Erythroblast (primary cell): Measurements from ENCODE around the gene TULP4.

Experiments
- DNase-seq, 2 experiments: peaks; one replicate each; lab custom pipeline; 2025; lab: John Stamatoyannopoulos, UW
- GATA1 ChIP-seq: IDR thresholded peaks from 2 replicates; pipeline ENCODE4 v1.6.1; 2011; ENCODE audit warnings: low read depth, mild to moderate bottlenecking, control low read depth, low read length, moderate library complexity
- POLR2A ChIP-seq: IDR thresholded peaks from 2 replicates; pipeline ENCODE4 v1.6.1; 2011; ENCODE audit warnings: mild to moderate bottlenecking, low read length

The TULP4 gene

DNA sequence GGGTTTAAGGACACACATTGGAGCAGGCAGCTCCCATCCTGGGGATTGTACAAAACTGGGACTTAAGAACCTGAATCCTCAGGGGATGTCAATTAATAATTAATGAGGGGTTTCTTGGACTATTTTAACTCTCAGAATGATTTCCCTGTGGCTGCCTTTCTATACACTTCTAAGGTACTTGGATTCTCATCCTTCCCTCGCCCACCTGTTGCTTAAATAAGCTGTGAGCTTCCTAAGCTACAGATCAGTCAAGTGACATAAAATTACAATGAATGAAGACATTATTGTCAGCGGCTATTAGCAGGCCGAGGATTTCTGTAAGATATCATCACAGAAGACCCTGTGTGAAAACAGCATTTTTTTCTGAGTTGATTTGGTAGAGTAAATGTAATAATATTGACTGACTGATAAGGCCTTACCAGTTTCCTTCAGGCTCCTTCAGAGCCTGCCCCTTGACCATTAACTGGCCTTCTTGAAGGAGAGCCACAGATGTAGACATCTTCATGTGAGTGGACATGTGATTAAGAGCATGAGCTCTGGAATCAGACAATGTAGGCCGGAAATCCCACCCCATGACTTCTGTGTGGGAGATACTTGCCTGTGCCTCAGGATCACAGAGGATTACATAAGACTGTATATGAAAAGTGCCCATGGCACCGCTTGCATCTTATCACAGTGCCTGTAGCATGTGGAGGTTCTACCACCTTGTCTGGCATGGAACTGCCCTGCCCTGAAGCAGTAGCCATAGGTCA lies 101.7 kb downstream of the TULP4 start:
- no peak for TF ChIP-seq POLR2A
- DNase-seq = no peak

DNA sequence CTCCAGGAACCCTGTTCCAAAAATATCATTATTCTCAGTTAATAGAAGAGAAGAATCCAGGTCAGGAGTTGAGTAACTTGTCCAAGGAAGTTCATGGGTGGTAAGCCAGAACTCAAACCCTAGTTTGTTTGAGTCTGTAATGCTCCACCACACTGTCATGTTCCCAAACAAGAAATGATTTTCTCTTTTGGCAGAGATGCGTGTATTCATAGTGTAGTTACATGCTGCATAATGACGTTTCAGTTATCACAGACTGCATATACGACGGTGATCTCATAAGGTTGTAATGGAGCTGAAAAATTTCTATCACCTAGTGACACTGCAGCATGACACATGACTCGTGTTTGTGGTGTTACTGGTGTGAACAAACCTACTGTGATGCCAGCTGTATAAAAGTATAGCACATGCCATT lies 102.6 kb downstream of the TULP4 start:
- DNase-seq = no peak
- TF ChIP-seq POLR2A (no peak), GATA1 (no peak)

DNA sequence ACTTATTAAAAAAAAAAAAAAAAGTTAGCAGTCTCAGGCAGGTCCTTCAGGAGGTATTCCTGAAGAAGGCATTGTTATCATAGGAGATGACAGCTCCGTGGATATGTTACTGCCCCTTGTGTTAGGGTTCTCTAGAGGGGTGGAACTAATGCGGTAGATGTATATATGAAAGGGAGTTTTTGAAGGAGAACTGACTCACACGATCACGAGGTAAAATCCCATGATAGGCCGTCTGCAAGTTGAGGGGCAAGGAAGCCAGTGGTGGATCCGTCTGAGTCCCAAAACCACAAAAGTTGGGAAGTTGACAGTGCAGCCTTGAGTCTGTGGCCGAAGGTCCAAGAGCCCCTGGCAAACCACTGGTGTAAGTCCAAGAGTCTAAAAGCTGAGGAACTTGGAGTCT lies 103.4 kb downstream of the TULP4 start:
- DNase-seq = no peak
- TF ChIP-seq POLR2A (no peak), GATA1 (no peak)

DNA sequence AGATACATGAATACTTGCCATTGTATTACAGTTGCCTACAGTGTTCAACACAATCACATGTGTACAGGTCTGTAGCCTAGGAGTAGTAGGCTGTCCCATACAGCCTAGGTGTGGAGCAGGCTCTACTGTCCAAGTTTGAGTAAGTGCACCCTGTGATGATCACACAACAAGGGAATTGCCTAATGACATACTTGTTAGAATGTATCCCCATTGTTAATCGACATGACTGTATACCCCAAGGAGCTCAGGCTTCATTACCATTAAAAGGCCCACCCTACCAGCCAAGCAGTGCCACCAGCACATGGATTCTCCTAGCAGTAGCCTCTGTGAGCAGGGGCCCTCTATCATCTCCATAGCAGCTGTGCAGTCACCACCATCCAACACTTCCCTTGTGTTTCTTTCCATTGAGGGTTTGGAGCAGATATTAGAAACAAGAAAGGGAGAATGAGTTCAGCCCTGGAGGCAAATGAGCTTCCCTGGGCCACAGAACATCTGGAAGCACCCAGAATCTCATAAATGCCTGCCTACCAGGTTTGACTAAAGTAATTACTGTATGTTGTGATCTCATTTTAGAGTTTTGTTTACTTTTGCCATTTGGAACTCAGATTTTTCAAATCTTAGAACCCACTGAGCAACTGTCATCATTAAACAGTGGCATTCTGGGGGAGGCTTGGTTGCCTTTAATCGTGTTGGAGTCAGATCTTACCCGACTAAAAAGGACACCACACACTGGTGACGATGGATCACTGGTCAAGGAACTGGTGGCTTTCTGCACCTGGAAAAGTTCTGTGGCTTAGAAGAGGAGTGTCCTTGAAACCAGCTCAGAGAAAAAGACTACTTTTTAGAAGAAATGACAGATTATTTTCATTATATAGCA lies 104.9 kb downstream of the TULP4 start:
- DNase-seq = no peak
- TF ChIP-seq POLR2A = no peak

DNA sequence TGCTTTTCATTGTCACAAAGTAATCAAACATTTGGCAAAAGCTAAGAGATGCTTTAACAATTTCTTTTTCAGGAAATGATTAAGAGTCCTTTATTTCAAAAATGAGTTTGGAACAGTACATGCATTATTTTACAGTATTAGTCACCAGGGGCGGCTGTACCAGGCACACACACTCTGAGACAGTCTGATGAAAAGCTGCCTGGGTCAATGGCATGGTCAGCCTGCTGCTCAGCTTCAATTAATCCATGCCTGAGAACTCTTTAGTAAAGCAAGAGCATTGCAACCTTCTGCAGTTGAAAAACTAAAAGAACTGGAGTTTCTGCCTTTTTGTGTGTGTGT lies 105.5 kb downstream of the TULP4 start:
- no peak for TF ChIP-seq GATA1
- TF ChIP-seq POLR2A = no peak
- DNase-seq = no peak

DNA sequence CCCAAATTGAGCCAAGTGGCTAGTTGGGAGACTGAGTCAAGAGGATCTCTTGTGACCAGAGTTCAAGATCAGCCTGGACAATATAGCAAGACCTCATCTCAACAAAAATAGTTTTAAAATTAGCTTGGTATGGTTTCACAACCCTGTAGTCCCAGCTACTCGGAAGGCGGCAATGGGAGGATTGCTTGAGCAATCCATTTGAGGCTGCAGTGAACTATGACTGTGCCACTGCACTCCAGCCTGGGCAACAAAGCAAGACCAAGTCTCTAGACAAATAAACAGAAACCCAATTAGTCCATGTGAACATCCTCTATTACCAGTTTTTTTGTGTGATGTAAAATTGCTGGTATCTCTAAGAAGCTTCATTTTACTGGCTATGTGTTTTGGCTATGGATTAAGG lies 106.2 kb downstream of the TULP4 start:
- DNase-seq = no peak
- TF ChIP-seq POLR2A = no peak
- TF ChIP-seq GATA1 = no peak

DNA sequence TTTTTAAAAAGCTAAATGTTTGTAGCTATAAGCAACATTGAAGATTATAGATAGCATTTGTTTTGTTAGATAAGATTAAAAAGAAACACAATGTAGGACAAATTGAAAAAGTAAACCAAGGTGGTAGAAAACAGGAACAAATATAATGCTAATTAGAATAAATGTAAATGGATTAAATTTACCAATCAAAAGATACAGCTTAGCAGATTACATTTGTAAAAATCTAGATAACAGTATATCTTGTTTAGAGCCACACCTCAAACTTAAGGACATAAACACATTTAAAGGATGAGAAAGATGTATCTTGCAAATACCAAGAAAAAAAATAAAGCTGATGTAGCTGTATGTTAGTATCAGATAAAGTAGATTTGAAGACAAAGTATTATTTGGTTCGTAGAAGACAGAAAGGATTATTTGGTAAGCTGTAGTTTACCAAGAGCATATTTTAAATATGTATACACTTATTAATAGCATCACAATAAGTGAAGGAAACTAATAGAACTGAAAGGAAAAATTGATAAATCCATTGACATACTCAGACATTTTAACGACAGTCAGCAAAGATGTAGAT lies 107.2 kb downstream of the TULP4 start:
- DNase-seq = no peak
- TF ChIP-seq POLR2A (no peak), GATA1 (no peak)

DNA sequence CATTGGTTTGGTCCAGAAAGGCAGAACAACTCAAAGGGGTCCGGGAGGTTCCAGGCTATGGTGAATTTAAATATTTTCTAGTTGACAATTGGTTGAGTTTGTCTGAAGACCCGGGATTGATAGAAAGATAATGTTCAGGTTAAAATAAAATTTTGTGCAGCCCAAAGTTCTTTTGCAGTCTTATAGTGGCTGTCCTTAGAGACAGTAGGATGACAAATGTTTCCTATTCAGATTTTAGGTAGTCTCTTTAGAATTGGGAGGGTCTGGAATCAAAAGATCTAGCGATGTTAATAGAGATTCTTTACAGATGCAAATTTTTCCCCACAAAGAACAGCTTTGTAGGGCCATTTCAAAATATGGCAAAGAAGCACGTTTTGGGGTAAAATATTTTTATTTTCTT lies 109.1 kb downstream of the TULP4 start:
- no peak for DNase-seq
- TF ChIP-seq POLR2A = no peak
- TF ChIP-seq GATA1 = no peak

DNA sequence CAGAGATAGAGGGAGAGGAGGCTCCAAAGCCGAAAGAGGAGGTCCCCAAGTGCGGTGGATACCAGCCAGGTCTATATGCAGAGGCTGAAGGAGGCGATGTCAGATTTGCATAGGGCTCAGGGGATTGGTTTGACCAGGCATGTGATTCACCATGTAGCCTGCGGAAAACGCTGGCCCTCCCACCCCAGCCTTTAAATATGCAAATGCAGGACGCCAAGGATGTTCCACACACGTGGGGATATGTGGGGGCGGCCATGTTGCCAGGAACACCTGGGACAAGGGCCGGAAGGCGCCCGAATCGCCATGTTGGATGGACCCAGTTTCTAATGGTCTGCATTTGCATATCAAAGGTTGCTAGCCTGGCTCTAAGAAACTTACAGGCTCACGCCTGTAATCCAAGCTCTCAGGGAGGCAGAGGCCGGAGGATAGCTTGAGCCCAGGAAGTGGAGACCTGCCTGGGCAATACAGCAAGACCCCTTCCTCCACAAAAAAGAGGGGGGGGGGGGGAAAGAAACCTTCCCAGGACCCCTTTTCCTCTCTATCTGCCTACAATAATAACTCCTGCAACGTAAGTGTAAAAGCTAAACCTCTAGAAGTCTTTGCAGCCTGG lies 110.5 kb downstream of the TULP4 start:
- TF ChIP-seq GATA1 (no peak), POLR2A (no peak)

DNA sequence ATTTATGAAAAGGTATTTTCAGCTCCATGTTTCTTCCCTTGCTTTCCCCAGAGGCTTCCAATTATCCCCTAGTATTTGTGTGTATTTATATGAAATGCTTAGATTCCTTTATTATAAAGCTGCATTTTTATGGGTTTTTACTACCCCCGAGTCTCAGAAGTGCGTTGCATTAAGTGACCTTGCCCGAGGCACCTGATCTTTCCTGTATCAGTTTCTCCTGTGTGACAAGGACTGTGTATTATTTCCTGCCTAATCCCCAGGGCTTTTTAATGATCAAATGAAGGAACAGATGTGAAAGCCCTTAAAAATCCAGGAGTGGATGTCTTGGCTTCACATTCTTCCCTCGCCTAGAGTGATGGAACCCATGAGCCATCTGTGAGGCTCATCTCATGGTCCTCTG lies 118.8 kb downstream of the TULP4 start:
- no peak for DNase-seq
- TF ChIP-seq GATA1 (no peak), POLR2A (no peak)

More for the DNA sequence above, 110.5 kb downstream of the TULP4 start:
- DNase-seq = no peak

DNA sequence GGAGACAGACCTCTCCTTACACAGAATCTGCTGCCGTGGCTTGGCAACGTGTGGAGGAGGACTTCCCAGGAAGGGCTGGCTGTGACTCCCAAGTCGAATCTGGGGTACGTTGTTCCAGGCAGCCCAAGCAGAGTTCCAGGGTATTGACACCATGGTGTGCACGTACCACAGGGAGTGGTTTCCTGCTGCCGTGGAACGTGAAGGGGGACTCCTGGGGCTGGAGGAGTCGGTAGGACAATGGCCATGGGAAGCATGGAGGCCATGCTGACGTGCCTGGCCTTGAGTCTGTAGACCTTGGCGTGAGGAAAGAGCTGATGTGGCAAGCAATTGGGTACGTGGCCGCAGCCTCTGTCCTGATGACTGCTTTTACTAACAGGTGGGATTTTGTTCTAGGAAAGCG lies 119.3 kb downstream of the TULP4 start:
- no peak for TF ChIP-seq GATA1
- no peak for TF ChIP-seq POLR2A
- DNase-seq = no peak

DNA sequence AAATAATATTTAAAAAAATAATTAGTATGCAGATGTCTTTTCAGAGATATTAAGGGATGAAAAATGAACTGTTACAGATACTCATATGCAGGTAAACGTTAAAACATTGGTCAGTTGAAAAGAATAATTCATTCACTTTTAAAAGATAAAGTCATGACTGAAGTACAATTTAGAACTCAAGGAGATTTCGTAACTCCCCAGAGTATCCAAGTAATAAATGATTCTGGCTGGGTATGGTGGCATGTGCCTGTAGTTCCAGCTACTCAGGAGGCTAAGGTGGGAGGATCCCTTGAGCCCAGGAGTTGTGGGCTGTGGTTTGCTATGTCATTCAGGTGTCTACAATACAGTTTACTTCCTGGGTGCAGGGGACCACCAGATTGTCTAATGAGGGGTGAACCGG lies 125.3 kb downstream of the TULP4 start:
- no peak for DNase-seq
- no peak for TF ChIP-seq POLR2A

DNA sequence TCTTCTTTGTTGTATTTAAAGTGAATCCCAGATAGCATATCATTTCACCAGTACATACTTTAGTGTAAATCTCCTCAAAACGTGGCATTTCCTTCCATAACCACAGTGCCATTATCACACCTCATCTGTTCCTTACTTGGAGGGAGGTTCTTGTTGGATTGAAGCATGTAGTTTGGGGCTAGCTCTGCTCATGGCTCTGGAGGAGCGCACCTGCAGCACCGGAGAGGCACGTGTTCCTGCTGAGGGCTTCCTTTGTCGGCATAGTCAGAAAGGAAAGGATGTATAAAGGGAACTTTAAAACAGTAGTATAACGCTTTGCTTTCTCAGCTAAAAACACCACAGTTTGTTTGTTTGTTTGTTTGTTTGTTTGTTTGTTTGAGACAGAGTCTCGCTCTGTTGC lies 126.0 kb downstream of the TULP4 start:
- DNase-seq = no peak
- no peak for TF ChIP-seq GATA1
- TF ChIP-seq POLR2A = no peak

DNA sequence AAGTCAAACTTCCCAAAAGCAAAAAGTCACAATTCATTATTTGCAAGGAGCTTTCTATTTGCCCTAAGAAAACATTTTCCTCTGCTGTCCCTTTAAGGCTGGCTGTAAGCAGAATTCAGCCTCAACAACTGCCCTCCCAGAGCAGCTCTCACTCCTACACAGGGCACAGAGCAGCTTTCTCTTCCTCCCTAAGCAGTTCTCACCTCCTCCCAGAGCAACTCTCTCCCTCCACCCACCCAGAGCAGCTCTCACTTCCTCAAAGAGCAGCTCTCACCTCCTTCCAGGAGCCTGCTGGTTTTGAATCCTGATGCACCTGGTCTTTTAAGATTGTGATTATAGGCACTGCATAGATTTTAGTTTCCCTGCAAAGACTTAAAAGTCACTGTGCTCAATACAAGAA lies 127.0 kb downstream of the TULP4 start:
- DNase-seq = no peak
- TF ChIP-seq POLR2A = no peak
- TF ChIP-seq GATA1 = no peak
